Measurements from ENCODE around the gene NPEPL1.
"Not testable (repeated sequence)": the region's sequence is repeated elsewhere in the genome, so short reads cannot be mapped to it uniquely, and the experiment has no call there.

NPEPL1 gene

GRCh38 chr20:58745391-58745790, 52.8 kb downstream of the NPEPL1 start:
- no peak for DNase-seq

- no peak for DNase-seq
Measured at GRCh38 chr20:58746620-58747019, 54.0 kb downstream of the NPEPL1 start.

- no peak for DNase-seq
Measured at GRCh38 chr20:58747211-58747610, 54.6 kb downstream of the NPEPL1 start.

GRCh38 chr20:58748618-58749017, 56.0 kb downstream of the NPEPL1 start:
- no peak for DNase-seq

GRCh38 chr20:58749098-58749769, 56.6 kb downstream of the NPEPL1 start:
- DNase-seq = no peak

GRCh38 chr20:58749979-58750378, 57.4 kb downstream of the NPEPL1 start:
- DNase-seq = no peak

- not testable (repeated sequence) for DNase-seq
Measured at GRCh38 chr20:58750706-58751105, 58.1 kb downstream of the NPEPL1 start.

GRCh38 chr20:58751979-58752378, 59.4 kb downstream of the NPEPL1 start:
- no peak for DNase-seq

GRCh38 chr20:58752565-58752964, 60.0 kb downstream of the NPEPL1 start:
- no peak for DNase-seq

GRCh38 chr20:58753267-58753921, 60.8 kb downstream of the NPEPL1 start:
- no peak for DNase-seq

GRCh38 chr20:58753922-58754551, 61.4 kb downstream of the NPEPL1 start:
- DNase-seq = no peak

- DNase-seq = no peak
Measured at GRCh38 chr20:58754584-58754983, 62.0 kb downstream of the NPEPL1 start.

- DNase-seq = no peak
Measured at GRCh38 chr20:58755062-58755697, 62.6 kb downstream of the NPEPL1 start.

- no peak for DNase-seq
Measured at GRCh38 chr20:58755766-58756449, 63.3 kb downstream of the NPEPL1 start.

- no peak for DNase-seq
Measured at GRCh38 chr20:58756450-58756775, 63.8 kb downstream of the NPEPL1 start.

GRCh38 chr20:58757647-58758046, 65.0 kb downstream of the NPEPL1 start:
- DNase-seq = not testable (repeated sequence)

GRCh38 chr20:58759947-58760346, 67.3 kb downstream of the NPEPL1 start:
- DNase-seq = no peak

- no peak for DNase-seq
Measured at GRCh38 chr20:58760856-58761255, 68.3 kb downstream of the NPEPL1 start.

- no peak for DNase-seq
Measured at GRCh38 chr20:58762120-58762519, 69.5 kb downstream of the NPEPL1 start.

GRCh38 chr20:58763076-58763475, 70.5 kb downstream of the NPEPL1 start:
- no peak for DNase-seq

Data from CD4-positive, alpha-beta T cell treated with Interferon alpha-2 for 1 hour (primary cell).